ENCODE results near the gene SOWAHA. TPM values are rescaled to one million over a fixed set of nuclear protein-coding genes. Genes with fewer than 3 reads are reported as not detected.

Gene SOWAHA
- total RNA-seq, 2 experiments from 2014 or later, result not detected

- H3K4me1 Mint-ChIP-seq, result peaks cover 20% of the 10 kb centered on the region
Measured at GRCh38 chr5:132827943-132828673, 15.0 kb downstream of the SOWAHA start.

GRCh38 chr5:132828846-132829494 is 15.9 kb downstream of the SOWAHA start:
- ATAC-seq (ENCODE audit: low read depth), result no peak
- Mint-ChIP-seq H3K27me3 (peaks cover 40% of the 10 kb centered on the region), H3K36me3 (peaks cover 2% of the 10 kb centered on the region), H3K27ac (peak overlapping the region; percentile 16), H3K4me3 (peak overlapping the region; percentile 91), H3K4me1 (peaks cover 14% of the 10 kb centered on the region), H3K9me3 (no peaks in the 10 kb centered on the region)
- DNase-seq, result no peak
- POLR2A ChIA-PET, result interaction anchor here (0.5 to 1.7 kb wide), 3 partner anchors 15 to 222 kb away, joined by 3 to 5 read pairs (median 3); partner anchors contain the start of genes HSPA4 and SOWAHA

More at GRCh38 chr5:132827943-132828673, 15.0 kb downstream of the SOWAHA start:
- Mint-ChIP-seq H3K27me3 (peaks cover 45% of the 10 kb centered on the region), H3K27ac (no peak overlapping the region), H3K9me3 (no peaks in the 10 kb centered on the region), H3K4me3 (no peak overlapping the region), H3K36me3 (peaks cover 2% of the 10 kb centered on the region)
- ATAC-seq (ENCODE audit: low read depth), result no peak
- no peak for DNase-seq
- POLR2A ChIA-PET, result interaction anchor here (1.7 kb wide), 1 partner anchor 223 kb away, joined by 5 read pairs; the partner anchor contains the start of gene HSPA4

DNA sequence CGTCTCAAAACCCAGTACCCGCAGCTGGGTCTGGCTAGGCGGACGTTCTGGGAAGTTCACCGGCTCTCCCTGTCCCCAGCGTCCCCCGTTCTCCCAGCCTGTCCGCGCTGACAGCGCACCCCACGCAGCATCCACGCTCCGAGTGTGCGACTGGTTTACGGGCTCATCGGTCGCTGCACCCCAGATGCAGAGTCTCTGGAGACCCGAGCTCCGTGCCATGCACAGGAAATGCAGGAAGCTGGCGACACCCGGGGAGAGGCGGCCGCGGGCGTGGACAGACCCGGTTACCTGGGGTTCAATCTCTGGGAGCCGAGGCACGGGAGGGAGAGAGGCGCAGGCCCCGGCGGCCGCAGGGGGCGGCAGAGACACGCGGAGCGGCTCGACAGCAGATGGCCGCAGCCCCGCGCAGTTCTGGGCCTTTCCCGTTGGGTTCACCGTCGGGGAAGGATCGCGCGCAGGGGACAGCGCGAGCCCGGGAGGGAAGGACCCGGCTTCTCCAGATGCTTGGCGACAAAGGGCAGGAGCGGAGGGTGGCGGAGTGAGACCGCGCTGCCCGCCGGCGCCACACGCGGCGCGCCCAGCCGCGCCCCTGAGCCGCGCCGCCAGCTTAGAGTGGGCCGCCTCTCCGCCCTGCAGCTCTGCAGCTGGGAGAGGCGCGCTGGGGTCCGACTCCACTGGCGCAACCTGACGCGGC is 16.8 kb downstream of the SOWAHA start:
- H3K36me3 Mint-ChIP-seq, result peaks cover 2% of the 10 kb centered on the region
- DNase-seq, result peak; percentile 85
- H3K27me3 Mint-ChIP-seq, result peaks cover 40% of the 10 kb centered on the region
- no peaks in the 10 kb centered on the region for H3K9me3 Mint-ChIP-seq
- peak; percentile 83 for ATAC-seq (ENCODE audit: low read depth)
- H3K4me3 Mint-ChIP-seq, result peak overlapping the region; percentile 91
- POLR2A ChIA-PET, result interaction anchor here (0.5 to 1.5 kb wide), 2 partner anchors 16 to 132 kb away, joined by 3 read pairs; partner anchors contain the start of gene SOWAHA
- H3K27ac Mint-ChIP-seq, result peak overlapping the region; percentile 69
- H3K4me1 Mint-ChIP-seq, result peaks cover 9% of the 10 kb centered on the region

GRCh38 chr5:132830436-132831094 is 17.5 kb downstream of the SOWAHA start, which contains the start of gene SHROOM1:
Gene SHROOM1 (minus strand): TSS chr5:132830647. CDS start chr5:132826140, 4,507 bp downstream.
- Mint-ChIP-seq H3K27ac (peak within 1 kb of the TSS; percentile 69), H3K4me3 (peak within 1 kb of the TSS; percentile 91), H3K9me3 (no peaks in the 10 kb centered on the region), H3K27me3 (peaks cover 40% of the 10 kb centered on the region), H3K36me3 (peaks cover 2% of the 10 kb centered on the region), H3K4me1 (peaks cover 9% of the 10 kb centered on the region)
- no peak for DNase-seq
- POLR2A ChIA-PET, result interaction anchor here (1.5 kb wide), 1 partner anchor 17 kb away, joined by 3 read pairs; the partner anchor contains the start of gene SOWAHA
- peak; percentile 27 for ATAC-seq (ENCODE audit: low read depth)

DNA sequence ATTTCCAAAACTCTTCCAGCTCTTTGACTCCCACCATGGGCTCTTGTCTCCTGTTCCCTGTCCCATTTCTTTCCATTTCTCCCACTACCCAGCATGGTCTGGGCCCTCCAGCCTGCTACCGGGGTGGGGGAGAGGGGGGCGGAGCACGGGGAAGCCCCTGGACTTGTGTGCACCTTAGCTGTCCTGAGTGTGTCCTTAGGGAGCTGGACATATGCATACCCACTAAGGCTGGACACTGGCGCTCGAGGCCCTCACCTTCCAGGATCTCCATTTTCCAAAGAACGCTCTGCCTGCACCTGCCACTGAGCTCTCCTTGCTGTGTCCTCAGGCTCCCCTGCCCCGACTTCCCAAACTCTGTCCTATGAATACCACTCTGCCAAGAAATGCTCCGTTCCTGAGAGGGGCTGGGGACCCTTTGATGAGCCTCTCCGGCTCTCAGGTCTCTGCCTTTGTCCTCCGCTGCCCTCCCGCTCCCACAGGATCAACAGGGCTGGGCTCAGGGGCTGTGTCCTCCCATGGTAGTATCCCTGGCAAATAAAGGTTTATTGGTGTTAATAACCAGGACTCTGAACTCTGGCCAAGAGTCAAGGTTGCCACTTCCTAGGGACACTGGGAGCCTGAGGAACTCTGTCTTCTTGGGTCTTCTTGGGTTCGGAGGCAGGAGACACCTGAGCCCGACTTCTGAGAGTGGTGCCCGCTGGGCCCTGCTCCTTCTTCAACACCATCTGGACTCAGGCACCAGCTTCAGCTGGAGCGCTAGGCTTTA is 18.2 kb downstream of the SOWAHA start:
- Mint-ChIP-seq H3K27me3 (peaks cover 40% of the 10 kb centered on the region), H3K9me3 (no peaks in the 10 kb centered on the region), H3K27ac (peak overlapping the region; percentile 60), H3K4me1 (peaks cover 9% of the 10 kb centered on the region), H3K4me3 (peak overlapping the region; percentile 75), H3K36me3 (peaks cover 2% of the 10 kb centered on the region)
- POLR2A ChIA-PET, result no interaction called here
- DNase-seq, result no peak
- ATAC-seq (ENCODE audit: low read depth), result no peak

DNA sequence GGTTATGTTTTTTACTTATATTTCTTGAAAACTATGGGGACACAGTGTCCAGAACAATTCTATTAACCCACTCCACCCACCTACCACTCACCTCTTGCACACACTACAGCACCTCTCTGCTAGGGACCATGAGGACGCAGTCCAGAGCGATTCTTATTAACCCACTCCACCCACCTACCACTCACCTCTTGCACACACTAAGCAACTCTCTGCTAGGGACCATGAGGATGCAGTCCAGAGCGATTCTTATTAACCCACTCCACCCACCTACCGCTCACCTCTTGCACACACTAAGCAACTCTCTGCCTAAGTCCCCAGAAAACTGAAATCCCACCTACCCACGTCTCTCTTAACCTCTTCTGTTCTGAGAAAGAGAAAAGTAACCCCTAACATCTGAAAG is 19.5 kb downstream of the SOWAHA start:
- ATAC-seq (ENCODE audit: low read depth), result no peak
- Mint-ChIP-seq H3K4me1 (peaks cover 6% of the 10 kb centered on the region), H3K9me3 (no peaks in the 10 kb centered on the region), H3K4me3 (peak overlapping the region; percentile 4), H3K27me3 (peaks cover 30% of the 10 kb centered on the region), H3K36me3 (no peaks in the 10 kb centered on the region), H3K27ac (no peak overlapping the region)
- POLR2A ChIA-PET, result no interaction called here
- DNase-seq, result no peak

GRCh38 chr5:132834057-132834456 is 21.0 kb downstream of the SOWAHA start:
- ATAC-seq (ENCODE audit: low read depth), result no peak
- DNase-seq, result no peak
- Mint-ChIP-seq H3K4me1 (peaks cover 6% of the 10 kb centered on the region), H3K4me3 (no peak overlapping the region), H3K36me3 (no peaks in the 10 kb centered on the region), H3K27ac (no peak overlapping the region), H3K9me3 (no peaks in the 10 kb centered on the region), H3K27me3 (peaks cover 17% of the 10 kb centered on the region)
- POLR2A ChIA-PET, result no interaction called here

- POLR2A ChIA-PET, result interaction anchor here (0.7 kb wide), 1 partner anchor 19 kb away, joined by 3 read pairs; no protein-coding TSS in a partner anchor
- ATAC-seq (ENCODE audit: low read depth), result no peak
- no peaks in the 10 kb centered on the region for H3K4me1 Mint-ChIP-seq
- DNase-seq, result no peak
- H3K36me3 Mint-ChIP-seq, result no peaks in the 10 kb centered on the region
- peaks cover 3% of the 10 kb centered on the region for H3K27me3 Mint-ChIP-seq
- H3K9me3 Mint-ChIP-seq, result no peaks in the 10 kb centered on the region
- no peak overlapping the region for H3K4me3 Mint-ChIP-seq
- no peak overlapping the region for H3K27ac Mint-ChIP-seq
Measured at GRCh38 chr5:132836852-132837251, 23.8 kb downstream of the SOWAHA start.

DNA sequence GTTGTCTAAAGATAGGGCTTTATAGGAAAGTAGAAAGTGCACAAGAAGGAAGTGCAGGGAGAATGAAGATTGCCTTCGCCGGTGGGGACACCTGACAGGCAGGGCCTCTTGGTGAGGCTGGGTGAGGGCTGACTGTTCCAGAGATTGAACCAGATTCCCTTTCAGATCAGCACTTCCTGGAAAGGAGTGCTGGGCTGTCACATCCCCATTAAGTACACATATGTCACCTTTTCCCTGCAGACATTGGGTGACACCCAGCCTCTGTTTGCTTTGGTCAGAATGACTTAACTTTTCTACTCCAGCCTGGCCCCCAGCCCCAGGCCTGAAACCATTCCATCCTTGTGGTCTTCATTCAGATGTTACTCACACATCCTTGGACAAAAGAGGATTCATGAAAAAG is 24.8 kb downstream of the SOWAHA start:
- DNase-seq, result no peak
- Mint-ChIP-seq H3K36me3 (no peaks in the 10 kb centered on the region), H3K27ac (no peak overlapping the region), H3K9me3 (no peaks in the 10 kb centered on the region), H3K4me3 (no peak overlapping the region), H3K4me1 (no peaks in the 10 kb centered on the region), H3K27me3 (peaks cover under 1% of the 10 kb centered on the region)
- no peak for ATAC-seq (ENCODE audit: low read depth)
- POLR2A ChIA-PET, result interaction anchor here (0.7 kb wide), 1 partner anchor 18 kb away, joined by 3 read pairs; no protein-coding TSS in a partner anchor

- H3K36me3 Mint-ChIP-seq, result no peaks in the 10 kb centered on the region
- H3K9me3 Mint-ChIP-seq, result no peaks in the 10 kb centered on the region
- H3K4me1 Mint-ChIP-seq, result no peaks in the 10 kb centered on the region
- no peak overlapping the region for H3K4me3 Mint-ChIP-seq
- no peaks in the 10 kb centered on the region for H3K27me3 Mint-ChIP-seq
- DNase-seq, result no peak
- H3K27ac Mint-ChIP-seq, result no peak overlapping the region
- POLR2A ChIA-PET, result no interaction called here
- no peak for ATAC-seq (ENCODE audit: low read depth)
Measured at GRCh38 chr5:132838516-132839282, 25.6 kb downstream of the SOWAHA start.

DNA sequence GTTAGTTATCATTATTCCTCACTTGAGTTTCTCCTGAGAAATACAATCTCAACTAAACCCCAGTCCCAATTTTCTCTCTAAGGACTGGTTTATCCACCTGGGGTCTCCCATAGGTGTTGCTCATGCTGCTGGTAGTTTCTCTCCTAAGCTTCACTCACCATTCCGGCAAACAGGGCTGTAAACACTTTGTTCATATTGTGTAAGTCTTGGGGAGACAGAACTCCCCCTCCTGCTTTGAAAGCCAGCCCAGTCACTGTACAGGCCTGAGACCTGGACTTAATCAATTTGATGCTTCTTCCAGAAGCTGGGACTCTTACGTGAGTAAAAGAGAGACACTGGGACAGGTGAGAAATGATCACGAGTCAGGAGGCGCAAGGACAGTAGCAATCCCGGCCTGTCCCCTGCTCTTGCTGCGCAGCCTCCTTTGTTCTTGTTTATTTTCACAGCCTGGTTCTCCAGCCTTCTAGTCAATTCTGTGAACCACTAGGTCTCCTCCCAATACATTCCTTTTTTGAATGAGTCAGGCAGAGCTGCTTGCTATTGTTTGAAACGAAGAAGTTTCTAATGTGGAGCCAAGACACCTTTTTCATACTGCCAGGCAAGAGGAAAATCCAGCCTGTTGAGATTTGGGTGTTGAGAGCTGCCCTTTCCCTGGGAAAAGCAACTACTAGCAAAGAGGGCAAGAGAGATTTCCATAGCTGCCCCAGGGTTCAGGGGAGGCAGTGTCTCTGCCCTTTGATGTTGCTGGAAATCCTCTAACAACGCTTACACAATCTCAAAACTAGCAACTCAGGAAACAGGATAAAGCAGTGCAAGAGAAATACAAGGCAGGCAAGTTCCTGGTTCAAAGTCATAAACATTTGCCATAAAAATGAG is 26.6 kb downstream of the SOWAHA start:
- no peaks in the 10 kb centered on the region for H3K36me3 Mint-ChIP-seq
- DNase-seq (no peak), ATAC-seq (ENCODE audit: low read depth) (no peak)
- H3K4me3 Mint-ChIP-seq, result no peak overlapping the region
- no peak overlapping the region for H3K27ac Mint-ChIP-seq
- no peaks in the 10 kb centered on the region for H3K9me3 Mint-ChIP-seq
- POLR2A ChIA-PET, result no interaction called here
- no peaks in the 10 kb centered on the region for H3K27me3 Mint-ChIP-seq
- H3K4me1 Mint-ChIP-seq, result no peaks in the 10 kb centered on the region

Data from activated naive CD8-positive, alpha-beta T cell treated with anti-CD3 and anti-CD28 coated beads, Interleukin-2, amount 10 ng/mL, durations not matched to agents 7 days and 5 days (primary cell).